ENCODE results near the gene IQGAP3.

IQGAP3 gene

GRCh38 chr1:156506450-156506849 is 65.9 kb downstream of the IQGAP3 start:
- DNase-seq: no peak

GRCh38 chr1:156505679-156506298 is 66.6 kb downstream of the IQGAP3 start:
- no peak for DNase-seq

DNA sequence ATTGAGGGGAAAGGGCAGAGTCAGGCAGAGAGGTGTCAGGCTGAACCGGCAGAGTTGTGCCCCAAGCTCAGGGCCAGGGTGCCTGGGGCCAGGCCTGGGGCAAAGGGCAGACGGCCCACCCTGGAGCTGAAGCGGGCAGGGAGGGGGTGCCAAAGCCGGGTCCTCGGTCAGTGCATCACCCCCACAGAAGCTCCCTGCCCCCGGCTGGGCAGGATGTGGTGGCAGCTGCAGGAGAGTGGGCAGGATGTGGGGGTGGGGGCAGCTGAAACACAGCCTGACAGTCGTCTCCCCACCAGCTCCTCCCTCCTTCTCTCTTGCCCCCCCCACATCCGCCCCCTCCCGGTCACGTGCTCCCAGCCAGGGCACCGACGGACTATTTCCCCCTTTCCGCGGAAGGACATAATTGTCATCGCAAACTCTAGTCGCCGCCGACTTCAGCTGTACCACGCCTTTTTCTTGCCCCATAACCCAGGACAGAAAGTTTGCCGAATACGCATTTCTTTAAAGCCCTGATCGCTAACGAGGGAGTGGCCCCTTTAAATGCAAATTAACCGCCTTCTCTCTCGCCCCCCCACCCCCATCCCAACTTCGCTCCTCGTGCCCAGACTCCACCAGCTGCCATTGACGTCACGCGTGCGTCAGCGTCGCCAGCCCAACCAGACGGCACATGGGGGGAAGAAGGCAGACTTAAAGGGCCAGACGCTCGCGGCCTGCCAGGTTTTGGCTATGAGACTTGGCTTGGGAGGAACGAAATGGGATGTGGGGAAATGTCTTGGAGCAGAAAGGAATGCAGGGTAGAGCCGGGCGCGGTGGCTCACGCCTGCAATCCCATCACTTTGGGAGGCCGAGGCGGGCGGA is 67.3 kb downstream of the IQGAP3 start:
- peak; percentile 97 for DNase-seq

GRCh38 chr1:156504438-156504813 is 67.9 kb downstream of the IQGAP3 start:
- DNase-seq: no peak

- DNase-seq: no peak
Observed at GRCh38 chr1:156503698-156504437, 68.5 kb downstream of the IQGAP3 start.

- DNase-seq: no peak
Observed at GRCh38 chr1:156502894-156503697, 69.3 kb downstream of the IQGAP3 start.

- DNase-seq: no peak
Observed at GRCh38 chr1:156502391-156502893, 69.9 kb downstream of the IQGAP3 start.

DNA sequence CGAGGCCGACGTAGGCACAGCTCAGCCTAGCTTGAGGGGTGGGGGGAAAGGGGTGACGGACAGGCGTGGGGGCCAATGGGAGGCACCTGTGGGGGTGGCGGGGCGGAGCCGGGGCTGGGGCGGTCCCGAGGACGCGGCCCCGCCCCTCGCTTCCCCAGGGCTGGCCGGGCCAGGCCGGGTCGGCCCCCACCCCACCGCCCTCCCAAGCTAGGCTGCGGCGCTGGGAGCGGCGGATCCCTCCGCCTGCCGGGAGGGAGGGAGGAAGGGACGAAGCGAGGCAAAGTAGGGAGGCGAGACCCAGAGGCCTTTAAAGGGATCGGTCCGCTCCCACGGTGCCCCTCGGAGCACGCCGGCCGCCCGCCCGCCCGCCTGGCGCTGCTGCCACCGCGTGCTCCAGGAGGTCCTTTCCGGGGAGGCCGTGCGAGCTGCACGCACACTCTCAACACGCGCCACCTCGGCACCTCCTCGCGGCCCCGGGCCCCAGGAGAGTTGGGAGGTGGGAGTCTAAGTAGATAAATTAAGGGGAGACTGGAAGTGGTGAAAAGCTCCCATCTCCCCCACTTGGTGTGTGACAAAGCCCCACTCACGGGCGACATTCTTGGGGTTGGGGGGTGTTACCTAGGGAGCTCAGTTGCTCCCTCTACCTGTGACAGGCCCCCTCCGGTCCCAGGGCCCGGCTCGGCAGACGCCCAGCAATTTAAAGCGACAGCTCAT is 71.4 kb downstream of the IQGAP3 start:
- peak; percentile 92 for DNase-seq

DNA sequence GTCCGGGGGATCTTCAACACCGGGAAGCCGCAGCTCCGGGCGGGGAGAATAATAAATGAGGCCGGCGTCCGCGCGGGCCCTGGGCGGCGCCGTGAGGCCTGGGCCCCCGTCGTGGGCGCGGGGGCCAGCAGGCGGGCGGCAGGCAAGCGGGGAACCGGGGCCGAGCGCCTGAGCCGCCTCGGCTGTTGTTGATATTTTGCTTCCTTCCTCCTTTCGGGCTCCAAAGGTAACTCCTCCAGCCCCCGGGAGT is 71.9 kb downstream of the IQGAP3 start, which contains the start of gene MEF2D:
Gene MEF2D (minus strand): TSS at position 233 of the 250 bp plus-strand sequence. CDS start 17,483 bp downstream, outside the sequence.
- DNase-seq: no peak

GRCh38 chr1:156499842-156500542 is 72.4 kb downstream of the IQGAP3 start:
- DNase-seq: peak; percentile 45

DNA sequence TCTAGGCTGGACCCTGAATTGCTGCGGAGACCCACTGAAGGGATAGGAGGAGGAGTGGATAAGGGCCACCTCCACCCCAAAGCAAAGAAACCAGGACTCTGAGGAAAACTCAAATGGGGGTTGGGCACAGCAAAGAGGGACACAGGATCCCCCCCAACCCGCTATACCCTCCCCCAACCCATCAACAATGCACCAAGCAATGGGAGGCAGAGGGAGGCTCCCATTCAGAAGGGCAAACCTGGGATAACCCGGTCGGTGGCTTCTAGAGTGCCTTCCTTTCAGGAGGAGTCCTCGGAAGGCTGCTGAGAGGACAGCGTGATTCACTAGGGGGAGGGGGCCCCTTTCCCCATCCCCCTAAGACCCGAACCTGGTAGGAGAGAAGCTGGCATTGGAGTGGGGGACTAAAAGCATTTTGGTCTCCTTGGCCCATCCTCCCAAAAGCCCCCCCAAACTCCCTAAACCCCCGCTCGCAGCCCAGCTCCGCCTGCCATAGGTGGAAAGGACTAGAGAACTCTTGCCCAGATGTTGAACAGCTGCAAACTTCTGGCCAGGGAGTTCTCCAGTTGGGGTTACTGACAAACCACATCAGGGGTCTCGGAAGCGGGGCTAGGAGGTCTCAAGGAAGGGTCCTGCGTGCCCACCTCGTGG is 73.0 kb downstream of the IQGAP3 start:
- DNase-seq: no peak

- no peak for DNase-seq
Observed at GRCh38 chr1:156498432-156499193, 73.8 kb downstream of the IQGAP3 start.

GRCh38 chr1:156497743-156498431 is 74.5 kb downstream of the IQGAP3 start:
- DNase-seq: no peak

GRCh38 chr1:156497078-156497742 is 75.2 kb downstream of the IQGAP3 start:
- no peak for DNase-seq

- no peak for DNase-seq
Observed at GRCh38 chr1:156496211-156496761, 76.1 kb downstream of the IQGAP3 start.

- DNase-seq: no peak
Observed at GRCh38 chr1:156495401-156496140, 76.8 kb downstream of the IQGAP3 start.

- DNase-seq: no peak
Observed at GRCh38 chr1:156494309-156494895, 78.0 kb downstream of the IQGAP3 start.
